Stimulated activated CD4-positive, alpha-beta T cell treated with anti-CD3 and anti-CD28 coated beads, TNF-alpha, amount 100 ng/mL, for 1 hour (primary cell): ENCODE data around the gene SPTLC3.

ENCODE experiments used
- DNase-seq, 3 donors: peaks; one replicate each; pipeline ENCODE4 v3.0.0-alpha.2; 2020; ENCODE audit warnings: low read depth in 3 of 3, low spot score in 1 of 3

Gene SPTLC3

DNA sequence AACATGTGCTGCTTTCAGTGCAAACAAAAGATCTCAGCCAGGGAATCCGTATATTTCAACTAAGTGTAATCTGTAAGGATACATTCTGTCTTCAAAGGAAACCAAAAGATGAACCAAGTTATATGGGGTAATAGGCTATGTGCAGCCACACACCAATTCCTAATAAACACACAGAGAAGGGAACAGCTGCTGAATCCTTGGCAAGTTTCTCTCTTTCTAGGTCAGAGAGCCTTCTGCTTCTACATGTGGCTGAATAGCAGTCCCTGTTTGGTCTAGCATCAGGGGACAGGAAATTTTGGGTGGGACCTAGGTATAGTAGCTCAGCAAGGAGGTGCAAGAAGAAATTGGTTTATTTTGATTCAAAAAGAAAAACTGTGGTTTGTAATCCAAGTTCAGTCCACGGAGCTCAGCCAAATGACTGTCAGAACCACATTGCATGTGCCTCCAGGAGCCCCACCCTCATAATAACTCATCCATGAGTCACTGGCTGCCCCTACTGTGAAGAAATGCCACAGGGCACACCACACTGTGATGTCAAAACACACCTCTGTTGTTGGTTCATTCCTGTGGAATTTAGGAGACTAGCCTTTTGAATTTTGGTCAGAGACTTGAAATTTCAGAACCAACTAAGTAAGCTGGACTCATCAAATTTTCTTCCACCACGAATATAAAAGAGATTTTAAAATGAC is 21.1 kb downstream of the SPTLC3 start:
- no peak for DNase-seq

DNA sequence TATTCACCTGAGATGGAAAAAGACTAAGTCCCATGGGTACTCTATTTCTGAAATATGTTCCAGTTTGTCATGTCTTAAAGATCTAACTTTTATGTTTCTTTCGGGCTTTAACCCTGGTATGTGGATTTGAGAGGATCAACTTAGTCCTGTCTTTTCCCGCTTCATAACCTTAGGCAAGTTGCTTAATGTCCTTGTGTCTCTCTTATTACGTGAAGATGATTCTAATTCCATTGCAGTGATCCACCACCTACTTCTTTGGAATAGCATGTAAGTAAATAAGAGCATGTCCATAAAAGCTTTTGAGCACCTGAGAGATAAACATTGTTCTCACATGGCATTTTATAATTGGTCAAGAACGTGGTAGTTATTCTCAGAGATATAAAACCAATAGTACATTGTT is 23.0 kb downstream of the SPTLC3 start:
- no peak for DNase-seq

DNA sequence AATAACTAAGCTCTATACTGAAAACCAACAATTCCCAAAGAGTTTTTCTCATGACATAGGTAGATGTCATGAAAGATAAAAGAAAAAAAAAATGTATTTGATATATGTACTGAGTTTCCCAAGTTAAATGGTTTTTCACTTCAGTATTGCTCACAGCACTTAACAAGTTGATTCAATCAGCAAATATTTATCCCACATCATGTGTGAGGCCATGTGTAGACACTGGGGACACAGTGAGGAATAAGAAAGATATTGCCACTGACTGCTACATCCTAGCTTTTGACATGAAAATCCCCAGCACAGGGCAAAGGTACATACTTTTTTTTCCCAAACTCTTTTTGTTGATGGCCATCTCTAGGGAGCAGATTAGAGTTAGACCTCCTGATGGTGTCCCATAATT is 25.3 kb downstream of the SPTLC3 start:
- DNase-seq: no peak

DNA sequence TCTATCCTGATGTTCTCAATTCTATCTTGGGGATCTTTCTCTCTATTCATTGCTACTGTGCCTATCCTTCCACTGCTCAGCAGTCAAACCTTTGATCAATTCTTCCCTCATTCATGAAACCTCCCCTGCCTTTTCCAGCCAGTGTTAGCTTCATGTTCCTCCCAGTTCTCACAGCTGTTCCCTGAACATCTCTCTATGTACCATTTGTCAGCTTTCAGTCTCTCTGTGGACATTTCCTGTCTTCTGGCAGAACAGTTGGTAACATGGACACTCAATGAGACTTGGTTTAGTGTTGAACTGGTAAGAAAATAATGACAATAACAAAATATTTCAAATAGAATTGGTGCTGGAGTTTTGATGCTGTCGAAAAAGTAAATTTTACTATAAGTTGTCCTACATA is 26.2 kb downstream of the SPTLC3 start:
- DNase-seq: no peak

DNA sequence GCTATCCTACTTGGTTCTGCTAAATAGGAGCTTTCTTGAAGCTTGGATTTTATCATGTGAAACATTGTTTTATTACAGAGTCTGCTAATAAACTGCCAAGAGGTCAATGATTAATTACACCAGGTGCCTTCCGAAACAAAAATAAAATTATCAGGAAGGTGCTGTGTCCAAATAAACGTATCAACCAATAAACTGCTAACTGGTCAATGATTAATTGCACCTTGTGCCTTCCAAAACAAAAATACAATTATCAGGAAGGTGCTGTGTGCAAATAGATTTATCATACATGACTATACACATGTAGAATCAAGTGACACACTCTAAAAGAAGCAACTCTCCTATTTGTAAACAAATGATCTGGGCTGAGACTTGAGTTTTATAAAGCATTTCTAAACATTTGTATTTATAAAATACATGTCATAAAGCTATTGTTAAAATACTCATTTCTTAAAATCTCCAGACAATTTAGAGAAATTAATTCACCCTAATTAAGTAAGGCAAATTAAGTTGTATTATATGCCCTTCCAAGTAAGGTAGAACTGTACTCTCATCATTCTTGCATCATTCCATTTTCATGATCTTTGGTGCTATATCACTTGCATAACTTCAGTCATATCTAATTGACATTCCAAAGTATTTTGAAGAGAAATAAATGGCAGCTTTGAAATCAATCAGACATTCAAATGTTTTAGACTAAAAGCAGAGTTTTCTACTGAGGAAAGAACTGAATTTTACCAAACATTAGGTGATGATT is 26.8 kb downstream of the SPTLC3 start:
- no peak for DNase-seq

DNA sequence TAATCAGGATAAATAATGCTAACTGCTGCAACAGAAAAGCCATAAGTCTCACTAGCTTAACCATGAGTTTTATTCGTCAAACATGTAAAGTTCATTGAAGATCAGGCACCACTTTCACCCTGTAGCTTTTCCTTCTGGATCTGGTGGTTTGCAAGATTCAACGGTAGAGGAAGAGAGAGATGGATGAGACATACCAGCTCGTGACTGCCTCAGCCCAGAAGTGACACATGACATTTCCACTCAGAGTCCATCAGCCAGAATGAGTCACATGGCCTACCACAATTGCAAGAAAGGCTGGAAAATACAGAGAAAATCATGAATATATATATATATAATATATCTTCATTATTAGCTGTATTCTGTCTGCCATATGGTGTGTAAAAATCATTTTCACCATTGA is 29.0 kb downstream of the SPTLC3 start:
- DNase-seq: no peak

DNA sequence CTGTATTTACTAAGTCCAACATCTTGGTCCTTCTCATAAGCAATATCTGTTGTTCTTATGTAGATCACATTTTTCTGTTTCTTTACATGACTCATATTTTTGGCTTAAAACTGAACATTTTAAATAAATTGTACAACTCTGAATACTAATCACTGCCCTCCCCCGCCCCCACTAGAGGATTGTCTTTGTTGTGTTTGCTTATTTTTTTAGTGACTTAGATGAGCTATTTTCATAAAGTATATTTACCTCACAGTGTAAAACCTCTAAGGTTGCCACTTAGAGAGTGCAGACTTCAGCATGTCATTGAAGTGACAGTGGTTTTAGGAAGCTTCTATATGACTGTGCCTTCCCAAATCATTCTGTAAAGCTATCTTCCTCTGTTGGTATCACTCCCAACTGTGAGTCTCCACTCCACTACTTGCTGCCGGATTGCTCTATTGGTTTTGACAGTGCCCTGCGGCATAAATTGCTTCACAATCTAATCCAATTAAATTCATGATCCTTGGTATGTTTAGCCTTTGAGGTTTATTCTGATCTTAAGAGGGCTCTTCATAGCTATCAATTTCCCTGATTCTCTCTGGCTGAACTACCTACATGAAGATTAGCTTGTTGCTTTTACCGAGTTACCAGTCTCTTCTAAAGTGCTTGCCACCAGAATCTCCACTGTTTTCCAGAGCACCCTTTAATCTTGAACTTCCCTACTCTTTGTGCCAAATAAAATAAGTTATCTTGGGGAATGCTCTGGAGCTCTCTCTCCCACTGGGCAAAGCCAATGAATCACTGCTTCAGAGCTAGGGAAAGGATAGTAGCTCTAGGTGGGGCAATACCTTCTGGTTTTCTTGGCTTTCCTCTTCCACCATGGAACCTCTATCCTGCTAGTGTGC is 33.0 kb downstream of the SPTLC3 start:
- DNase-seq: no peak

DNA sequence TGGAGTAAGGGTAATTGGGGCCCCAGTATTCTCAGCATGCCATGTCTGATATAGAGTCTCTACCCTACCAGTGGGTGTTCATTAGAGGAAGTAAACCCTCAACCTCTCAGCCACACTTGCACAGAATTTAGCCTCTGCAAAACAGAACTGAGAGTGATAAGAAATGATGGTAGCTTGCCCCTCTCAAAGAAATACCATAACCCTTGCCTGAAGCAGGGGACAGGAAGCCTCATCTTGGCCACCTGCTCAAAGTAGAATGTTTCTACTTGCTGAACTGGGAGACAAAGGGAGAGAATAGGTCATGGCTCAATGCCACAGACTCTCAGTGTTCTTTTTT is 33.7 kb downstream of the SPTLC3 start:
- no peak for DNase-seq

DNA sequence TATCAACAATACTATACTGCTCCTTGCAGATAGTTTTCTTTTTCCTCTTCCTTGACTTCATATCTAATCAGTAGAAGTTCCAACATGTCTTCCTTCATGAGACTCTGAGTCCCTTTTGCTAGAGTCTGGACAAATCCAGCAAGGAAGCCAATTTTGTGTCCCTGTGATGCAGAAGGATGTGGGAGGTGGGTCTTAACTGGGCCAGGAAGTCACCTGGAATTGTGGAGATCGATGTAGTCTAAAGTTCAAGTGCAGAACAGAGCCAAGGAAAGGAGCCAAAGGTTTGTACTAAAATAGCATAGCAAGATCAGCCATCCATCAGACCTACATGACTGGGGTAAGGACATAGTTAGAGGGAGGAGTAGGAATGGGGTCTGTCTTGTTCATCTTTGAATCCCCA is 37.6 kb downstream of the SPTLC3 start:
- DNase-seq: no peak

DNA sequence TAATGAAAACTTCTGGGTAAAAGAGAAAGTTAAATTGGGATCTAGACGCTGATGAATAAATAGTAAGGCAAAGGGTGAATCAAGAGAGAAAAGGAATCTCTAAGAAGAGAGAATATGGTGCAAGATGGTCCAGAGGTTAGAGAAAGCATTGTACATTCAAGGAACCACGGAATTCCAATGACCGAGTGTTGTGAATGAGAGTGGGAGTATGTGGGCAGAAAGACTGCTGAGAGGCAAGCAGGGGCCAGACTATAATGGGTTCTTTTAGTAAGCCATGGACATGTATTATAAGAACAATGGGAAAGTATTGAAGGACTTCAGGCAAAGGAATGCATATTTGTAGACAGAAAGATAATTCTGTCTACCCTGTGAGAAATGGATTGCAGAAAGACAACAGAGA is 45.2 kb downstream of the SPTLC3 start:
- no peak for DNase-seq

DNA sequence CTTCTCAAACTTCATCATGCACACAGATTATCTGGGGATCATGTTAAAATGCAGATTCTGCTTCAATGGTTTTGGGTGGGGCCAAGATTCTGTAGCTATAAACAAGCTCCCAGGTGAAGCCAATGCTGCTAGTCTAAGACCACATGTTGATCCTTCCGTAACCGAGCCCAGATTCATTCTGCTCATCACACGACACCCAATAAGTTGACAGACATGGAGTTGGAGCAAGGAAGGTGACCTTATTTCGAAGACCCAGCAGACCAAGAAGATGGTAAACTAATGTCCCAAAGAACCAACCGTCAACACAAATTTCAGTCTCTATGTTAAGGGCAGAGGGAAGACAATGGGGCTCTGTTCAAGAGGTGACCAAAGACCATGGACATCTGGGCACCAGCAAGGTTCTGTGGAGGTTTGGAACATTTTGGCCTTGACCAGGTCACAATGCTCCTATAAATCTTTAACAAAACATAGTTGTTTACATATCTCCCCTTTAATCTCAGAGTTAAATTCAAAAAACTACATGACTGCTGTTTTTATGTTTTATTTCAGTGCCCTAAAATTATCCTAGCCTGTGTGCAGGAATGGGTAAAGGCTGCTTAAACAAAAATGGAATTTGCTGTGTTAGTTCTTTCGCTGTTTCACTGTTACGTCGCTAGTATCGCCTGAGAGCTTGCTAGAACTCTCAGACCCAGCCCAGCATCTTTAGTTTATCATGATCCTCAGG is 50.1 kb downstream of the SPTLC3 start:
- no peak for DNase-seq

DNA sequence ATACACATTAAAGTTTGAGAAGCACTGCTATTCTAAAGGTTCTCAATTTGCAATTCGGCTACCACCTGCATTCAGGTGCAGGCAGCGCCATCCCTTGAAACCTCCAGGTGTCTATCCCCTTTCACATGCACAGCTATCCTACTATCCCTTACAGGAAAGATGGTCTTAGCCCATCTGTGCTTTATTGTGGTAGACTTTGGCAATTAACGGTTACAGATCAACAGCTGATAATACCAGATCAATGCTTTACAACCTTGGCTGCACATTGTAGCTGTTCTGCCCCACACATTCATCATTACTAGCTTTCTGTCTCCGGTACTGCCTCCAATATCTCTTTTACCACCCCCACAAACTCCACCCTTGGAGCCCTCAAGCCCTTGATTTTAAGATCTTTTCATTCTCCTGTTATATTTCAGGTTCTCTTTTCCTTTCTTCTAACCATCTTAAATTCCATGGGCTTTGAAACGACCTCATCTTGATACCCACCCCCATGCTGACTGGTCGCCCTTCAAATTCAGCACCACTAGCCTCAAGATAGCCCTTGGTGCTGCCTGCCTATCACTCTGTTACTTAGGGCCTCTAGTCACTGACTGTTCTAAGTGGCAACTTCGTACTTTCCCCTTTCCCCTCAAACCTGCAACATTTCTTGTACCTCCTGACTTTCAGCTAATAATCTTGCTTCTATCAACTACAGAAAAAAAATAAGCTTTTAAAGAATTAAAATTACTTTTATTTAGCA is 50.8 kb downstream of the SPTLC3 start:
- no peak for DNase-seq

DNA sequence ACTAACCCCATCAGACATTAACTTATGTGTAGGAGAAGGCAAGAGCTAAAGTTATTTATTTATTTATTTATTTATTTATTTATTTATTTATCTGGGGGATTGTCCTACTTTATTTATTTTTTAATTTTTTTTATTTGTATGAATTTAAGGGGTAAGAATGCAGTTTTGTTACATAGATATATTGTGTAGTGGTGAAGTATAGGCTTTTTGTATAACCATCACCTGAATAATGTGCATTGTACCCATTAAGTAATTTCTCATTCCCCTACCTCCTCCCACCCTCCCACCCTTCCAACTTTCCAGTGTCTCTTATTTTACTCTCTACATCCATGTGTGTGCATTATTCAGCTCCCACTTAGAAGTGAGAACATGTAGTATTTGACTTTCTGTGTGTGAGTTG is 51.6 kb downstream of the SPTLC3 start:
- DNase-seq: no peak

DNA sequence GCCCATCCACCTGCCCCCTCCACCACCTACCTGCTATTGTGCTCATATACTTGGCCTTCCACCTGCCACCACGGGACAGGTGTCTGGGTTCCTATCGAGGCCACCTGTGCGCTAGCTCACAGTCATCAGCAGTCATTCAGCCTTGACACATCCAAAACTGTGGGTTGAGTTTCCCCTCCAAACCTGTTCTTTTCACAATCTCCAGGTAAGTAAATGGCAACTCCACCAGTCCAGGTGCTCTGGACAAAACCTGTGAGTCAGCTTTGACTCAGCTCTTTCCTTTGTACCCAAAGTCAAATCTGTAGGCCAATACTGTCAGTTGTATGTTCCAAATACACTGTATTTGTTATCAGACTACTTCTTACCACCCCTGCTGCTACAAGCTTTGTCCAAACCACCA is 52.6 kb downstream of the SPTLC3 start:
- DNase-seq: no peak

DNA sequence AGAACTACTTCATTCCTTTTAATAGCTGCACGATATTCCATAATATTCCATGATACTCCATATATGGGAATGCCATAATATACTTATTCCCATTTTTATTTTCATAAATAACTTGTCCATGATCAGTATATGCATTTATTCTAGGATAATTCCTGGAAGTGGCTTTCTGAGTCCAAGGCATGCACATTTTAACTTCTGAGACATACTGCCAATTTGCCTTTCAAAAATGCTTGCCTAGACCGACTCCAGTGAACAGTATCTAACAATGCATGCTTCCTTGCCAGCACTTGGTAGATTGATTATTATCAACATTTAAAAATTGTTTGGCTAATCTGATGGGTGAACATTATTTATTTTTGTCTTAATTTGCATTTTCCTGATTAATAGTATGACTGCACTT is 54.0 kb downstream of the SPTLC3 start:
- DNase-seq: no peak

DNA sequence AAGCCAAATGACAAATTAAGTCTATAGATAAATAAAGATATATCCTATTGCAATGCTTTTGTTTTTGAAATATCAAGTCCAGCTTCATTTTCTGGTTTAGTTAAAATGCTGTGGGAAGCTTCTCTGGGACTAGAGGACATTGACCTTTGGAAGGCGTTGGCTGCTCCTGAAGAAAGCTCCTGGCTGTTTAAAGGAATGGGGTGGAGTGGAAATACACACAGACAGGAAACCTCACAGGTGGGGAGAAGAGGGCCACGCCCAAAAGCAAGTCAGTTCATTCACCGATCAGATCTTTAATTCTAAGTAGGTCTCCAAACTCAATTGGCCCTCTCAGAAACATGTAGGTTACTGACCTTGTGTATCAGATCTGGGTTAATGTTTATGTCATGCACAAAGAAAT is 59.6 kb downstream of the SPTLC3 start:
- no peak for DNase-seq

DNA sequence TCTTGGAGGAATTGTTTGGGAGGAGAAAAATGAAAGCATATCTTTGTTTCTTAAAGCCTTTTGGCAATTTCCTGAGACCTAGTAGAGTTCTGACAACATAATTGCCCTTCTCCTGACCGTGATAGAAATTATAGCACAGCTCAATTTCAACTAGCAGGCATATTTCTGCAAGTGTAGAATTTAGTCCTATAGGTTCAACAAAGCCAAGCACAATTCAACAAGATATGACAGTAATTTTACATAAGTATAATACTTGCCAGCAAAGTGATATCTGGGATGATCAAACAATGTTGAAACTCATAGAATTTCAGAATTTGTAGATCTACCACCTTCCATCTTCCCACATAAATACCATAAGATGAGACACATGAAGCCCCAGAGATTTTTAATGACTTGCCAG is 73.1 kb downstream of the SPTLC3 start:
- DNase-seq: no peak

DNA sequence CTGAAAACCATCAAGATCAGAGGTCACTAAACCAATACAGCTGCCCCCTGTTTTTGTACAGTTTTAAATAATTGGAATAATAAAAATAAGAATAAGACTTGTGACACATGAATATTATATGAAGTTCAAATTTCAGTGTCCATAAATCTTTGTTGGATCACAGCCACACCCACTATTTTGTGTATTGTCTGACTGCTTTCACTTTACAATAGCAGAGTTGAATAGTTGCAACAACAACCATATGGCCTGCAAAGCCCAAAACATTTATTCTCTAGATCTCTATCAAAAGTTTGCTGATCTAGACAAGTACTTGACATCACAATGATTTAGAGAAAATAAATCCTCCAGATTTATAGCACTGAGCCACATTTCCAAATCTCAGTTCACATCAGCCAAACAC is 73.6 kb downstream of the SPTLC3 start:
- DNase-seq: no peak

DNA sequence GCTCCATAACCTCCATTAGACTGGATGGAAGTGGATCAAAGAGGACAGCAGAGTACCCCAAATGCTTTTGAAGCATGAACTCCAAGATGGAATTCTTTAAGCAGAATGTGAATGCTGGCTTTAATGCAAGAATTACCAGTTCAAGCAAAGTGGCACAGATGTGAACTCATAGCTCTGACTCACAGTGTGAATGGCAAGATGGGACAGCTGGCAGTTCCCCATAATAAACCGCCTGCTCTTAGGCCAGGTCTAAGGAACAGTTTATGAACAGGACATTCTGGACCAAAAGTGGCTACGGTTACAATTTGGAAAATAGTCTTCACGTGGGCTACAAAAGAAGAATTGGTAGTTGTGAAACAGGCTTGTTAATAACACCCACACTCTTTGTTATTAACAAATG is 76.5 kb downstream of the SPTLC3 start:
- DNase-seq: no peak

DNA sequence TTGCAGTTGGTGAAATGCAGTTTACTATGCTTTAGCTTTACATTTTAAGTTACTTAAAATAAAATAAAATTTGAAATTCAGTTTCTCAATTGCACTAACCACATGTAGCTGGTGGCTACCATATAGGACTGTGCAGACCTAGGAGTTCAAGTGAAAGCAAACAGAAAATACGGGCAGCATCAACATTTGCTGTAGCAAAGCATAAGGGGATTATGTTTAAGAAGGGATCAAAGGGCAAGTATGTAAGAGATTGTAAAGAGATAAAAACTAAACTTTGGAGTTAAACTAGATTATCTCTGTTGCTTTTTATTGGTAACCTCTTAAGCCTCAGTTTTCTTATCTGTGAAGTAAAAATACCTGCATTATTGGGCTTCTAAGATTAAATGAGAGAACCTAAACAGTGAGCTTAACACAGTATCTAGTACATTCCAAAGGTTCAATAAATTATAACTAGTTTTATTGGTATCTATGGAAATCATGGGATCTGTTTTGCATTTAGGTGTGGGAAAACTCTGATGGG is 81.2 kb downstream of the SPTLC3 start:
- DNase-seq: no peak

DNA sequence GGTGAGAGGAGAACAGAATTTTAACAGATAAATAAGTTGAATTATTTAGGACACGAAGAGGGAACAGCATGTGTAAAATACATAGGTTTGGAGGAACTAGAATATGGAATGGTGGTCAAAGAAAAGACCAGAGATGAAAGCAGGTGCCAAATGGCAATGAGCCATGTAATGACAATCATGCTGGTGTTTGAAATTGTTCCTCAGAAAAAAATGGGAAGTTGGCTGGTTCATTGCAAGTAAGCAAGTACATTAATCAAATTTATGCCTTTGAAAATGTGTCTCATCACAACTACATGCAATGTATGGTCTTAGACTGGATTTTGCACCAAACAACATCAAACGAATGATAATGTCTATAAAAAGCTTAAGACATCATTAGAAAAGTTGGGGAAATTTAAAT is 83.3 kb downstream of the SPTLC3 start:
- no peak for DNase-seq
